Upper lobe of left lung (tissue), 6 donors: ENCODE measurements around the gene DNAJC8. TPM values are rescaled to one million over a fixed set of nuclear protein-coding genes. Genes with fewer than 3 reads are reported as not detected.

Source experiments
- ATAC-seq, 2 donors: fragments of 200-7000 bp; cut with Tn5 transposase; one replicate each; pipeline ENCODE4 v1.9.1; 2022; ENCODE audit warnings: mild to moderate bottlenecking in 2 of 2, moderate library complexity in 2 of 2; ENCODE audit not compliant: low FRiP score in 2 of 2
- DNase-seq, 2 donors: peaks; one replicate each; pipeline ENCODE4 v3.0.0-alpha.2; 2019 to 2020
- H3K27ac ChIP-seq, 4 donors: fragments of 200-600 bp; sonication (generic); one replicate each; pipeline ENCODE4 v1.5.1; 2016 to 2019
- H3K27me3 ChIP-seq, 4 donors: fragments of 200-600 bp; sonication (generic); one replicate each; pipeline ENCODE4 v1.5.1; 2017 to 2019
- H3K36me3 ChIP-seq, 4 donors: fragments of 200-600 bp; sonication (generic); one replicate each; pipeline ENCODE4 v1.5.1; 2016 to 2019
- H3K4me1 ChIP-seq, 4 donors: fragments of 200-600 bp; sonication (generic); one replicate each; pipeline ENCODE4 v1.5.1; 2018 to 2019
- H3K4me3 ChIP-seq, 4 donors: fragments of 200-600 bp; sonication (generic); one replicate each; pipeline ENCODE4 v1.5.1; 2017 to 2019; ENCODE audit warnings: mild to moderate bottlenecking in 2 of 4, moderate library complexity in 1 of 4
- H3K9me3 ChIP-seq, 4 donors: fragments of 200-600 bp; sonication (generic); one replicate each; pipeline ENCODE4 v1.5.1; 2018 to 2019
- CTCF ChIP-seq, 6 experiments: fragments of 450-650 bp in 4 of 6; fragments of 200-600 bp in 2 of 6; sonication (generic) in 2 of 6; IDR thresholded peaks; one replicate each; pipeline ENCODE4 v1.5.1; 2016 to 2019; ENCODE audit warnings: antibody characterized with exemption in 6 of 6
- EP300 ChIP-seq, 4 donors: sonication (generic); formaldehyde crosslinking; IDR thresholded peaks; one replicate each; pipeline ENCODE4 v1.5.1; 2017; ENCODE audit warnings: antibody characterized with exemption in 4 of 4, control low read depth in 2 of 4
- POLR2A ChIP-seq, 4 donors: fragments of 450-650 bp; IDR thresholded peaks; one replicate each; pipeline ENCODE4 v1.5.1; 2016 to 2017; ENCODE audit warnings: antibody characterized with exemption in 4 of 4, mild to moderate bottlenecking in 2 of 4
- POLR2AphosphoS5 ChIP-seq, 2 donors: sonication (generic); formaldehyde crosslinking; IDR thresholded peaks; one replicate each; pipeline ENCODE4 v1.5.1; 2017; ENCODE audit warnings: antibody characterized with exemption in 2 of 2
- WGBS, 2 donors: methylation state at CpG; one replicate each; pipeline ENCODE4 v1.1.5; 2017 to 2018; 5-methylcytosine and 5-hydroxymethylcytosine counted together
- total RNA-seq, 6 donors: library from RNA; depleted of rRNA in 4 of 6; stranded (reverse); fragments of >200 nt in 4 of 6; gene quantifications; one replicate each; pipeline versions ENCODE4 v1.1.0 to v1.2.1, GENCODE V29; 2016 to 2021
- donor health status: DM: no; HTN: no; CAD: no; lungs with moderate emphysema.
- donor health status: DM: no; HTN: yes; CAD: no; lungs with severe emphysema.

Gene DNAJC8
- total RNA-seq, 6 donors from 2014 or later: 50.0 to 107 (median 73.5) TPM

GRCh38 chr1:28160782-28161266 is 72.0 kb downstream of the DNAJC8 start:
- H3K27ac ChIP-seq: peak overlapping the region; percentile 72 to 85 (median 82)
- TF ChIP-seq CTCF (IDR thresholded peaks at IDR 0.05) (no peak), EP300 (IDR thresholded peaks at IDR 0.05) (peak in 1 of 4 donors; percentile 65), POLR2A (IDR thresholded peaks at IDR 0.05) (peak in 1 of 4 donors; percentile 29), POLR2AphosphoS5 (IDR thresholded peaks at IDR 0.05) (peak; percentile 31 to 68)
- H3K27me3 ChIP-seq: no peaks in the 10 kb centered on the region
- peaks cover 34 to 58% (median 38%) of the 10 kb centered on the region in 4 donors for H3K4me1 ChIP-seq
- H3K36me3 ChIP-seq: no peaks in the 10 kb centered on the region
- peak in 1 of 2 donors; percentile 57 for DNase-seq
- no peak overlapping the region for H3K4me3 ChIP-seq
- peak; percentile 60 to 67 for ATAC-seq
- H3K9me3 ChIP-seq: no peaks in the 10 kb centered on the region
- WGBS, 2 donors: 52 to 63% methylated on average over 5 of the region's 5 CpGs

GRCh38 chr1:28159680-28160079 is 73.1 kb downstream of the DNAJC8 start:
- Histone ChIP-seq H3K9me3 (no peaks in the 10 kb centered on the region), H3K4me1 (peaks cover 34 to 68% (median 47%) of the 10 kb centered on the region in 4 donors), H3K27me3 (no peaks in the 10 kb centered on the region), H3K36me3 (no peaks in the 10 kb centered on the region), H3K4me3 (no peak overlapping the region), H3K27ac (peak overlapping the region; percentile 72 to 85 (median 82))
- DNase-seq (no peak), ATAC-seq (no peak)
- TF ChIP-seq CTCF (IDR thresholded peaks at IDR 0.05) (no peak), POLR2AphosphoS5 (IDR thresholded peaks at IDR 0.05) (no peak), EP300 (IDR thresholded peaks at IDR 0.05) (no peak), POLR2A (IDR thresholded peaks at IDR 0.05) (no peak)
- 83 to 84% methylated on average over 7 of the region's 7 CpGs for WGBS, 2 donors

- TF ChIP-seq EP300 (IDR thresholded peaks at IDR 0.05) (no peak), POLR2A (IDR thresholded peaks at IDR 0.05) (no peak), POLR2AphosphoS5 (IDR thresholded peaks at IDR 0.05) (no peak), CTCF (IDR thresholded peaks at IDR 0.05) (no peak)
- WGBS, 2 donors: 81 to 86% methylated on average over 4 of the region's 4 CpGs
- ATAC-seq (no peak), DNase-seq (no peak)
- Histone ChIP-seq H3K27ac (peak overlapping the region; percentile 72 to 85 (median 82)), H3K4me3 (no peak overlapping the region), H3K36me3 (no peaks in the 10 kb centered on the region), H3K9me3 (no peaks in the 10 kb centered on the region), H3K4me1 (peaks cover 34 to 70% (median 51%) of the 10 kb centered on the region in 4 donors), H3K27me3 (no peaks in the 10 kb centered on the region)
Observed at GRCh38 chr1:28159243-28159642, 73.6 kb downstream of the DNAJC8 start.

GRCh38 chr1:28157894-28158293 is 74.9 kb downstream of the DNAJC8 start:
- DNase-seq (no peak), ATAC-seq (no peak)
- Histone ChIP-seq H3K4me3 (no peak overlapping the region), H3K36me3 (no peaks in the 10 kb centered on the region), H3K4me1 (peaks cover 33 to 68% (median 52%) of the 10 kb centered on the region in 4 donors), H3K27ac (peak overlapping the region in 2 of 4 donors; percentile 16 to 85), H3K27me3 (no peaks in the 10 kb centered on the region), H3K9me3 (no peaks in the 10 kb centered on the region)
- no peak for TF ChIP-seq POLR2A (IDR thresholded peaks at IDR 0.05)
- TF ChIP-seq EP300 (IDR thresholded peaks at IDR 0.05): no peak
- TF ChIP-seq CTCF (IDR thresholded peaks at IDR 0.05): no peak
- no peak for TF ChIP-seq POLR2AphosphoS5 (IDR thresholded peaks at IDR 0.05)
- WGBS, 2 donors: 92 to 93% methylated on average over 8 of the region's 8 CpGs

GRCh38 chr1:28156821-28157220 is 76.0 kb downstream of the DNAJC8 start:
- Histone ChIP-seq H3K27me3 (no peaks in the 10 kb centered on the region), H3K4me3 (no peak overlapping the region), H3K36me3 (no peaks in the 10 kb centered on the region), H3K9me3 (no peaks in the 10 kb centered on the region), H3K27ac (peak overlapping the region in 2 of 4 donors; percentile 31 to 68), H3K4me1 (peaks cover 33 to 62% (median 48%) of the 10 kb centered on the region in 4 donors)
- TF ChIP-seq CTCF (IDR thresholded peaks at IDR 0.05) (no peak), POLR2AphosphoS5 (IDR thresholded peaks at IDR 0.05) (no peak), POLR2A (IDR thresholded peaks at IDR 0.05) (peak in 1 of 4 donors; percentile 11), EP300 (IDR thresholded peaks at IDR 0.05) (peak in 1 of 4 donors; percentile 9)
- DNase-seq (peak in 1 of 2 donors; percentile 74), ATAC-seq (peak; percentile 24 to 68)
- WGBS, 2 donors: 64 to 69% methylated on average over 4 of the region's 4 CpGs
